Ishikawa (cell line): Measurements from ENCODE around the gene KIAA1549.

Experiments
- MAX ChIP-seq: IDR thresholded peaks from 2 replicates; pipeline ENCODE4 v1.6.1; 2012
- RAD21 ChIP-seq: IDR thresholded peaks from 2 replicates; pipeline ENCODE4 v1.6.1; 2012; ENCODE audit warnings: low read depth
- YY1 ChIP-seq: IDR thresholded peaks from 2 replicates; pipeline ENCODE4 v1.6.1; 2012; ENCODE audit warnings: low read depth
- ZBTB7A ChIP-seq: IDR thresholded peaks from 2 replicates; pipeline ENCODE4 v1.6.1; 2012; ENCODE audit warnings: low read depth

- no peak for TF ChIP-seq ZBTB7A
- TF ChIP-seq RAD21: peak; percentile 67
- TF ChIP-seq YY1: no peak
- TF ChIP-seq MAX: no peak
Measured at GRCh38 chr7:138865843-138866242, 115.3 kb downstream of the KIAA1549 start.
